Stimulated activated naive CD8-positive, alpha-beta T cell treated with anti-CD3 and anti-CD28 coated beads, Interleukin-15, amount 100 ng/mL, for 72 hours (primary cell): Measurements from ENCODE around the gene IFNGR1.

ENCODE experiments used
- ATAC-seq: fragments of 150-1000 bp; cut with Tn5 transposase; 2 replicates; pipeline ENCODE4 v1.10.0; 2021; ENCODE audit warnings: mild to moderate bottlenecking, moderate library complexity
- DNase-seq, 2 donors: peaks; one replicate each; pipeline ENCODE4 v3.0.0; 2021 to 2022
- H3K27ac Mint-ChIP-seq, 2 donors: one replicate each; pipeline ENCODE4 v1.8.0; 2022; ENCODE audit warnings: mild to moderate bottlenecking in 2 of 2, mixed read lengths in 2 of 2, moderate library complexity in 2 of 2
- H3K27me3 Mint-ChIP-seq: one replicate; pipeline ENCODE4 v1.8.0; 2022; ENCODE audit warnings: mixed read lengths
- H3K4me1 Mint-ChIP-seq: one replicate; pipeline ENCODE4 v1.8.0; 2022; ENCODE audit warnings: mild to moderate bottlenecking, mixed read lengths
- H3K4me3 Mint-ChIP-seq, 2 donors: one replicate each; pipeline ENCODE4 v1.8.0; 2022; ENCODE audit warnings: mild to moderate bottlenecking in 2 of 2, mixed read lengths in 2 of 2, moderate library complexity in 1 of 2
- H3K9me3 Mint-ChIP-seq, 2 donors: one replicate each; pipeline ENCODE4 v1.8.0; 2022; ENCODE audit warnings: mixed read lengths in 2 of 2

IFNGR1 gene

GRCh38 chr6:137246791-137247202, 27.6 kb upstream of the IFNGR1 start:
- ATAC-seq (no peak), DNase-seq (no peak)
- Mint-ChIP-seq H3K27ac (no peak overlapping the region), H3K27me3 (no peaks in the 10 kb centered on the region), H3K4me1 (no peaks in the 10 kb centered on the region), H3K4me3 (no peak overlapping the region), H3K9me3 (no peaks in the 10 kb centered on the region)

GRCh38 chr6:137246164-137246563, 27.0 kb upstream of the IFNGR1 start:
- ATAC-seq: no peak
- Mint-ChIP-seq H3K9me3 (no peaks in the 10 kb centered on the region), H3K4me3 (no peak overlapping the region), H3K4me1 (no peaks in the 10 kb centered on the region), H3K27ac (no peak overlapping the region), H3K27me3 (no peaks in the 10 kb centered on the region)
- DNase-seq: no peak

- no peak for DNase-seq
- Mint-ChIP-seq H3K4me3 (no peak overlapping the region), H3K4me1 (no peaks in the 10 kb centered on the region)
These were observed 22.4 kb upstream of the IFNGR1 start for GRCh38 chr6:137241481-137242038.

DNA sequence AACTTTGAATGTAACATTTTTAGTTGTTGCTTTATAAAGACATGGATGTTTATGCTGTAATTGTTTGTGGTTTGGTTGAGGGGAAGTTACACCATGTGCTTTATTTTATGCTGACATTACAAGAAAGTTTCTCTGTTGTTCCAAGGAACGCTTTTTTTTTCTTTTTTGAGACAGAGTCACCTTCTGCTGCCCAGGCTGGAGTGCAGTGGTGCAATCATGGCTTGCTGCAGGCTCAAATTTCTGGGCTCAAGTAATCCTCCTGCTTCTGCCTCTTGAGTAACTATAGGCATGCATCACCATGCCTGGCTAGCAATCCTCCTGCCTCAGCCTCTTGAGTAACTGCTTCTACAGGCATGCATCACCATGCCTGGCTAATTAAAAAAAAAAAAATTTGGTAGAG, 21.0 kb upstream of the IFNGR1 start:
- no peak overlapping the region for H3K4me3 Mint-ChIP-seq

More at GRCh38 chr6:137241481-137242038, 22.4 kb upstream of the IFNGR1 start:
- Mint-ChIP-seq H3K27me3 (no peaks in the 10 kb centered on the region), H3K27ac (no peak overlapping the region), H3K9me3 (peaks cover 7 to 11% of the 10 kb centered on the region in 2 donors)
- no peak for ATAC-seq

DNA sequence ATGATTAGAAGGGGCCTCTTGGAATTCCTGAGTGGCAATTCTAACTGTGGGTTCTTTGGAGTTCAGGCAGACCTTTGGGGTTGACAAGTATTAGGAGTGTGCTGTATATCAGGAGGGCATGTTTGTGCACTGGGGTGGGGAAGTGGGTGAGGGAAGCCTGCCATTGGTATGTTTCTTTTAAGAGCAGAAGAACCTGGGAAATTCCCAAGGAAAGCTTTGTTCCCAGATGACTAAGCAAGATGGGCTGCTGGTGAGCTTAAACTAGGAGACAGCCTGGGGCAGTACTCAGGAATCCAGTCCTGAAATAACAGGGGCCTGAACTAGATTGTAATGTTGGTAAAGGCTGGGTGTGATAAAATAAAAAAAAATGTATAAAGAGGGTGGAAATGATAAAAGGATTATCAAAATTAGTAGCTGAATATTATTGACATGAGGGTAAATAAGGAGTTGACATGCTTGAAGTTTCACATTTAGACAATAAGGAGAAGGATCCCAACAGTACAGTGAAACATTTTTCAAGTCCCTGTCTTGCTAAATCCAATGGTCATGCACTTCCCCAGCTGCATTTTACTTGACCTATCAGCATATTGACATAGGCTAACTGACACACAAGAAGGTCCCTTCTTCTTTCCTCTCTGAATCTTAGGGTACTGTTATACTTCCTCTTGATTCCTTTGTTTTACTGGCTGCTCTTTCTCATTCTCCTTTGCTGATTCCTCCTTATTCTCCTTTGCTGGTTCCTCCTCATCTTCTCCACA, 18.4 kb upstream of the IFNGR1 start:
- ATAC-seq (no peak), DNase-seq (no peak)
- peaks cover 32% of the 10 kb centered on the region for H3K4me1 Mint-ChIP-seq
- no peak overlapping the region for H3K4me3 Mint-ChIP-seq
- no peaks in the 10 kb centered on the region for H3K27me3 Mint-ChIP-seq
- no peak overlapping the region for H3K27ac Mint-ChIP-seq
- H3K9me3 Mint-ChIP-seq: peaks cover 7 to 13% of the 10 kb centered on the region in 2 donors

More for the DNA sequence above, 21.0 kb upstream of the IFNGR1 start:
- no peak overlapping the region for H3K27ac Mint-ChIP-seq
- DNase-seq: no peak
- no peaks in the 10 kb centered on the region for H3K27me3 Mint-ChIP-seq
- H3K9me3 Mint-ChIP-seq: peaks cover 7 to 13% of the 10 kb centered on the region in 2 donors
- ATAC-seq: no peak
- peaks cover 6% of the 10 kb centered on the region for H3K4me1 Mint-ChIP-seq

GRCh38 chr6:137236581-137237355, 17.6 kb upstream of the IFNGR1 start:
- DNase-seq (no peak), ATAC-seq (no peak)
- Mint-ChIP-seq H3K27ac (no peak overlapping the region), H3K27me3 (no peaks in the 10 kb centered on the region), H3K4me3 (no peak overlapping the region), H3K4me1 (peaks cover 40% of the 10 kb centered on the region), H3K9me3 (peaks cover 7 to 13% of the 10 kb centered on the region in 2 donors)

GRCh38 chr6:137235686-137236085, 16.5 kb upstream of the IFNGR1 start:
- peaks cover 7 to 13% of the 10 kb centered on the region in 2 donors for H3K9me3 Mint-ChIP-seq
- no peak for DNase-seq
- no peak overlapping the region for H3K4me3 Mint-ChIP-seq
- peaks cover 51% of the 10 kb centered on the region for H3K4me1 Mint-ChIP-seq
- H3K27ac Mint-ChIP-seq: no peak overlapping the region
- H3K27me3 Mint-ChIP-seq: peaks cover 3% of the 10 kb centered on the region
- ATAC-seq: no peak

GRCh38 chr6:137233911-137234863, 15.0 kb upstream of the IFNGR1 start:
- Mint-ChIP-seq H3K4me3 (peak overlapping the region; percentile 40 to 55), H3K9me3 (peaks cover 7 to 13% of the 10 kb centered on the region in 2 donors), H3K27me3 (peaks cover 18% of the 10 kb centered on the region), H3K27ac (peak overlapping the region in 1 of 2 donors; percentile 25), H3K4me1 (peaks cover 62% of the 10 kb centered on the region)
- peak; percentile 25 for DNase-seq
- ATAC-seq: peak; percentile 84

GRCh38 chr6:137231895-137232294, 12.7 kb upstream of the IFNGR1 start:
- peaks cover 20% of the 10 kb centered on the region for H3K27me3 Mint-ChIP-seq
- peaks cover 83% of the 10 kb centered on the region for H3K4me1 Mint-ChIP-seq
- no peak for DNase-seq
- H3K4me3 Mint-ChIP-seq: peak overlapping the region in 1 of 2 donors; percentile 1
- no peak overlapping the region for H3K27ac Mint-ChIP-seq
- peaks cover 0 to 6% of the 10 kb centered on the region in 2 donors for H3K9me3 Mint-ChIP-seq
- peak; percentile 50 for ATAC-seq

- H3K4me1 Mint-ChIP-seq: peaks cover 83% of the 10 kb centered on the region
- DNase-seq (no peak), ATAC-seq (no peak)
- no peak overlapping the region for H3K27ac Mint-ChIP-seq
- no peaks in the 10 kb centered on the region for H3K9me3 Mint-ChIP-seq
- H3K27me3 Mint-ChIP-seq: peaks cover 20% of the 10 kb centered on the region
- no peak overlapping the region for H3K4me3 Mint-ChIP-seq
These were observed 11.9 kb upstream of the IFNGR1 start for GRCh38 chr6:137230956-137231555.

- H3K27me3 Mint-ChIP-seq: peaks cover 20% of the 10 kb centered on the region
- peaks cover 81% of the 10 kb centered on the region for H3K4me1 Mint-ChIP-seq
- DNase-seq (no peak), ATAC-seq (no peak)
- no peak overlapping the region for H3K4me3 Mint-ChIP-seq
- no peak overlapping the region for H3K27ac Mint-ChIP-seq
- no peaks in the 10 kb centered on the region for H3K9me3 Mint-ChIP-seq
These were observed 11.4 kb upstream of the IFNGR1 start for GRCh38 chr6:137230547-137230946.

DNA sequence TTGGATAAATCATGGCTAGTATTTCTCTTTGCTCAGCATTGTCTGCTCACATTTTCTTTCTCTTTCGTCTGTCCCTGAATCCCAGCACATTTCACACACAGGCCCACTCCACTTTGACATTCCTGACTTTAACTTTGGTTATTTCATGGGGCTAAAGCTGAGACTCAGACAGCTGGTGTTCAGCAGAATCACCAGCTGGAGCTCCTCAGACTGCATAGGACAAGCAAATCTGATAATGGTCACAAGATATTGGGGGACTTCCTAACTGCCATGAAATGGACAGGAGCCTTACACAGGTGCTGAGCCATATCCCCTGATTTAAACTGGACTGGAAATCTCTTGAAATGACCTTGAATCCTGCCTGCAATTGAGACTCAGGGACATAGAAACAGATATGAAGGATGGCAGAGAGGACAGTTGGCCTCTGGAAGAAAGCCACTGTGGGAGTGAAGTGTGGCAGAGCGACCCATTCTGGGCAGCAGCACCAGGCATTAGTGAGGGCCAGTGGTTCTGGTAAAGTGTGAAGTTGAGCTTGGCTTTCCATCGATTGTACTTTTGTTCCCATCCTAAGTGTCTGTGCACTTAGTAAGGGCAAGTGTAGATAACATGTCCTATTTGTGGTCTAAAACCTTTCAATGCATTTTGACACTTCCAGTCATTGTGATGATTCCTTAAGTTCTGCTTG, 10.0 kb upstream of the IFNGR1 start:
- H3K9me3 Mint-ChIP-seq: no peaks in the 10 kb centered on the region
- DNase-seq: no peak
- peaks cover 20% of the 10 kb centered on the region for H3K27me3 Mint-ChIP-seq
- ATAC-seq: no peak
- peaks cover 79% of the 10 kb centered on the region for H3K4me1 Mint-ChIP-seq
- no peak overlapping the region for H3K27ac Mint-ChIP-seq
- no peak overlapping the region for H3K4me3 Mint-ChIP-seq

- peaks cover 20% of the 10 kb centered on the region for H3K27me3 Mint-ChIP-seq
- no peaks in the 10 kb centered on the region for H3K9me3 Mint-ChIP-seq
- peak overlapping the region in 1 of 2 donors; percentile 8 for H3K4me3 Mint-ChIP-seq
- ATAC-seq (peak; percentile 61), DNase-seq (no peak)
- no peak overlapping the region for H3K27ac Mint-ChIP-seq
- H3K4me1 Mint-ChIP-seq: peaks cover 76% of the 10 kb centered on the region
These were observed 8.7 kb upstream of the IFNGR1 start for GRCh38 chr6:137227871-137228302.

- Mint-ChIP-seq H3K9me3 (no peaks in the 10 kb centered on the region), H3K27ac (no peak overlapping the region), H3K27me3 (peaks cover 20% of the 10 kb centered on the region), H3K4me3 (no peak overlapping the region), H3K4me1 (peaks cover 64% of the 10 kb centered on the region)
- no peak for DNase-seq
- ATAC-seq: no peak
These were observed 7.5 kb upstream of the IFNGR1 start for GRCh38 chr6:137226697-137227096.
